Measurements from ENCODE around the gene SNAP23. TPM values are rescaled to one million over a fixed set of nuclear protein-coding genes. Genes with fewer than 3 reads are reported as not detected.
A peak's percentile ranks its signal among the peaks of the same experiment; 100 is the strongest.

SNAP23 gene
- 39.4 TPM for polyA plus RNA-seq (2012; ENCODE audit: insufficient read length, low read depth)

- peak; percentile 67; the same call in 1 of the 2 replicates for TF ChIP-seq POLR2AphosphoS5 (IDR thresholded peaks at IDR 0.05; ENCODE audit: low read depth, low read length)
- TF ChIP-seq FOXP2 (optimal IDR thresholded peaks at IDR 0.05; ENCODE audit: borderline replicate concordance, extremely low read depth, extremely low read length, insufficient read depth) = no peak
- TF ChIP-seq SIN3A (IDR thresholded peaks at IDR 0.05; ENCODE audit: borderline replicate concordance, insufficient read depth, low read length) = peak; percentile 100
- TF ChIP-seq, protein P1, sequence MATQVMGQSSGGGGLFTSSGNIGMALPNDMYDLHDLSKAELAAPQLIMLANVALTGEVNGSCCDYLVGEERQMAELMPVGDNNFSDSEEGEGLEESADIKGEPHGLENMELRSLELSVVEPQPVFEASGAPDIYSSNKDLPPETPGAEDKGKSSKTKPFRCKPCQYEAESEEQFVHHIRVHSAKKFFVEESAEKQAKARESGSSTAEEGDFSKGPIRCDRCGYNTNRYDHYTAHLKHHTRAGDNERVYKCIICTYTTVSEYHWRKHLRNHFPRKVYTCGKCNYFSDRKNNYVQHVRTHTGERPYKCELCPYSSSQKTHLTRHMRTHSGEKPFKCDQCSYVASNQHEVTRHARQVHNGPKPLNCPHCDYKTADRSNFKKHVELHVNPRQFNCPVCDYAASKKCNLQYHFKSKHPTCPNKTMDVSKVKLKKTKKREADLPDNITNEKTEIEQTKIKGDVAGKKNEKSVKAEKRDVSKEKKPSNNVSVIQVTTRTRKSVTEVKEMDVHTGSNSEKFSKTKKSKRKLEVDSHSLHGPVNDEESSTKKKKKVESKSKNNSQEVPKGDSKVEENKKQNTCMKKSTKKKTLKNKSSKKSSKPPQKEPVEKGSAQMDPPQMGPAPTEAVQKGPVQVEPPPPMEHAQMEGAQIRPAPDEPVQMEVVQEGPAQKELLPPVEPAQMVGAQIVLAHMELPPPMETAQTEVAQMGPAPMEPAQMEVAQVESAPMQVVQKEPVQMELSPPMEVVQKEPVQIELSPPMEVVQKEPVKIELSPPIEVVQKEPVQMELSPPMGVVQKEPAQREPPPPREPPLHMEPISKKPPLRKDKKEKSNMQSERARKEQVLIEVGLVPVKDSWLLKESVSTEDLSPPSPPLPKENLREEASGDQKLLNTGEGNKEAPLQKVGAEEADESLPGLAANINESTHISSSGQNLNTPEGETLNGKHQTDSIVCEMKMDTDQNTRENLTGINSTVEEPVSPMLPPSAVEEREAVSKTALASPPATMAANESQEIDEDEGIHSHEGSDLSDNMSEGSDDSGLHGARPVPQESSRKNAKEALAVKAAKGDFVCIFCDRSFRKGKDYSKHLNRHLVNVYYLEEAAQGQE (IDR thresholded peaks at IDR 0.05; ENCODE audit: insufficient read depth in 1 of 2, low read depth in 2 of 2, low read length in 2 of 2) = no peak
- peak; percentile 57; the same call in 1 of the 2 replicates for TF ChIP-seq TAF1 (IDR thresholded peaks at IDR 0.05; ENCODE audit: borderline replicate concordance, insufficient read depth, low read length)
These were observed at the start of gene SNAP23 for GRCh38 chr15:42495361-42496212. SNAP23 (plus strand) TSS chr15:42495634; CDS start chr15:42511847, 16,213 bp downstream.

DNA sequence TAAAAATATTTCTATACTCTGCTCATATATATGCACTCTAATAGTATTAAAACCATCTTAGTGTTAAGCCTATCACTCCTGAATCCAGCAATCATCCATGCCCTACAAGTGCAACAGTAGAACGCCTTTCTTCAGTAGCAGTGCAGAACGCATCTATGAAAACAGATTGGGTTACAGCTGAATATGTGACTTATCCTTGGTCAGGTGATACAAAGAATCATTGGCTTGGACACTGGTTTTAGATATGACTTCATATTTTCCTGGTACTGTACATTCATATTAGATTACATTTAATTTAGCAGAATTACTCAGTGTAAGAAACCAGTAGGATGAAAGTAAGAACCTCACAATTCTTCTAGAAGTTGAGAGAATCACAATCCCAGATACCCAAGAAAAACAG, 47.8 kb upstream of the SNAP23 start:
- TF ChIP-seq, protein P1 (IDR thresholded peaks at IDR 0.05; ENCODE audit: insufficient read depth in 1 of 2, low read depth in 2 of 2, low read length in 2 of 2) = no peak
- TF ChIP-seq SIN3A (IDR thresholded peaks at IDR 0.05; ENCODE audit: borderline replicate concordance, insufficient read depth, low read length) = no peak
- TF ChIP-seq FOXP2 (optimal IDR thresholded peaks at IDR 0.05; ENCODE audit: borderline replicate concordance, extremely low read depth, extremely low read length, insufficient read depth) = no peak
- no peak for TF ChIP-seq TAF1 (IDR thresholded peaks at IDR 0.05; ENCODE audit: borderline replicate concordance, insufficient read depth, low read length)
- no peak for TF ChIP-seq POLR2AphosphoS5 (IDR thresholded peaks at IDR 0.05; ENCODE audit: low read depth, low read length)

GRCh38 chr15:42448281-42448680, 47.2 kb upstream of the SNAP23 start:
- TF ChIP-seq POLR2AphosphoS5 (IDR thresholded peaks at IDR 0.05; ENCODE audit: low read depth, low read length) = no peak
- TF ChIP-seq, protein P1 (IDR thresholded peaks at IDR 0.05; ENCODE audit: insufficient read depth in 1 of 2, low read depth in 2 of 2, low read length in 2 of 2) = no peak
- TF ChIP-seq SIN3A (IDR thresholded peaks at IDR 0.05; ENCODE audit: borderline replicate concordance, insufficient read depth, low read length) = no peak
- no peak for TF ChIP-seq FOXP2 (optimal IDR thresholded peaks at IDR 0.05; ENCODE audit: borderline replicate concordance, extremely low read depth, extremely low read length, insufficient read depth)
- TF ChIP-seq TAF1 (IDR thresholded peaks at IDR 0.05; ENCODE audit: borderline replicate concordance, insufficient read depth, low read length) = no peak

DNA sequence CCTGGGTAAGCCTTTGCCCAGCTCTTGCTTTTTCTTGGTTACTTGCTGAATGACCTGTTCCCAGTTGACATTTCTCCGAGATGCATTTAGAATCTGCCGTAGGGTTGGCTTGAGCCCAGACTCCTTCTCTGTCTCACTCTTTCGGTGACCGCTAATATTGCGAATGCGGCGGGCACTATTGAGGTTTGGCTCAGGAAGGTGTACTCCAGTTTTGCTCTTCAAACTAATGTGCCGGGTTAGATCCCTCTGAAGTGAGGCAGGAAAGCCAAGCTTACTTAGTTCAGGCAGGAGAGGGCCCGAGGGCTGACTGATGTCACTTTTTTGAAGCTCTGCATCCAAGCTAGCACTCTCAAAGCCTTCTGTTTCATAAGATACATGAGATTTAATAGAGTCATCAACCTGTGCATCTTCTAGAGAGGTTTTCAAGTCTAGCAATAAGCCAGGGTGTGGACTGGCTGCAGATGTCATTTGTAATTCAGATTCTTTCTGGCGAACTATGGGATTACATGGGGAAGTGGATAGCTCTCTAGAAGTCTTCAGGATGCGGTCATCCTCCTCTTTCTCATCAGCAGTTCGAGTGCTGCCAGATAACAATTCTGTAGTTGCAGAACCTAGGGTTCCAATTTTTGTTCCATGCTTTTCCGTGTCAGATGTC, 45.5 kb upstream of the SNAP23 start:
- TF ChIP-seq, protein P1 (IDR thresholded peaks at IDR 0.05; ENCODE audit: insufficient read depth in 1 of 2, low read depth in 2 of 2, low read length in 2 of 2) = no peak
- no peak for TF ChIP-seq TAF1 (IDR thresholded peaks at IDR 0.05; ENCODE audit: borderline replicate concordance, insufficient read depth, low read length)
- TF ChIP-seq SIN3A (IDR thresholded peaks at IDR 0.05; ENCODE audit: borderline replicate concordance, insufficient read depth, low read length) = no peak
- no peak for TF ChIP-seq POLR2AphosphoS5 (IDR thresholded peaks at IDR 0.05; ENCODE audit: low read depth, low read length)
- no peak for TF ChIP-seq FOXP2 (optimal IDR thresholded peaks at IDR 0.05; ENCODE audit: borderline replicate concordance, extremely low read depth, extremely low read length, insufficient read depth)
